Measurements from ENCODE around the gene CAMP. TPM values are rescaled to one million over a fixed set of nuclear protein-coding genes. Genes with fewer than 3 reads are reported as not detected.

CAMP gene
- total and polyA plus RNA-seq, 7 donors: 0.09 to 0.49 TPM; not detected in 5

GRCh38 chr3:48267782-48268181 is 44.5 kb downstream of the CAMP start:
- no peaks in the 10 kb centered on the region for H3K4me1 ChIP-seq
- no peak for ATAC-seq
- no peak overlapping the region for H3K4me3 ChIP-seq
- TF ChIP-seq CTCF (IDR thresholded peaks at IDR 0.05): no peak
- 56 to 72% (median 66%) methylated on average over 2 of the region's 2 CpGs for WGBS, 3 donors
- no peak for DNase-seq
- intact Hi-C loops (cut with DNase I): no loop called here
- H3K27ac ChIP-seq: no peak overlapping the region
- H3K9me3 ChIP-seq: no peaks in the 10 kb centered on the region
- peaks cover 2 to 50% of the 10 kb centered on the region in 2 donors for H3K36me3 ChIP-seq (ENCODE audit: insufficient read depth in 1 of 2, low read depth in 1 of 2)
- H3K27me3 ChIP-seq (ENCODE audit: insufficient read depth in 3 of 3, low read length in 2 of 3): no peaks in the 10 kb centered on the region

GRCh38 chr3:48268381-48268935 is 45.2 kb downstream of the CAMP start:
- H3K27me3 ChIP-seq (ENCODE audit: insufficient read depth in 3 of 3, low read length in 2 of 3): no peaks in the 10 kb centered on the region
- H3K9me3 ChIP-seq: no peaks in the 10 kb centered on the region
- WGBS, 3 donors: 77 to 78% (median 78%) methylated on average over 13 of the region's 13 CpGs
- no peak overlapping the region for H3K4me3 ChIP-seq
- DNase-seq: no peak
- TF ChIP-seq CTCF (IDR thresholded peaks at IDR 0.05): no peak
- no peaks in the 10 kb centered on the region for H3K4me1 ChIP-seq
- H3K27ac ChIP-seq: no peak overlapping the region
- ATAC-seq: no peak
- peaks cover 2 to 43% of the 10 kb centered on the region in 2 donors for H3K36me3 ChIP-seq (ENCODE audit: insufficient read depth in 1 of 2, low read depth in 1 of 2)
- intact Hi-C loops (cut with DNase I): no loop called here

- intact Hi-C loops (cut with DNase I): no loop called here
- WGBS, 3 donors: 73 to 77% (median 75%) methylated on average over 23 of the region's 23 CpGs
- ATAC-seq (no peak), DNase-seq (no peak)
- no peak for TF ChIP-seq CTCF (IDR thresholded peaks at IDR 0.05)
- Histone ChIP-seq H3K27ac (no peak overlapping the region), H3K36me3 (ENCODE audit: insufficient read depth in 1 of 2, low read depth in 1 of 2) (peaks cover 2 to 43% of the 10 kb centered on the region in 2 donors), H3K27me3 (ENCODE audit: insufficient read depth in 3 of 3, low read length in 2 of 3) (no peaks in the 10 kb centered on the region), H3K9me3 (no peaks in the 10 kb centered on the region), H3K4me3 (no peak overlapping the region), H3K4me1 (no peaks in the 10 kb centered on the region)
Measured at GRCh38 chr3:48268936-48269561, 45.8 kb downstream of the CAMP start.

- ATAC-seq: no peak
- H3K4me3 ChIP-seq: no peak overlapping the region
- no peaks in the 10 kb centered on the region for H3K9me3 ChIP-seq
- intact Hi-C loops (cut with DNase I): no loop called here
- H3K36me3 ChIP-seq (ENCODE audit: insufficient read depth in 1 of 2, low read depth in 1 of 2): peaks cover 2 to 43% of the 10 kb centered on the region in 2 donors
- no peak for TF ChIP-seq CTCF (IDR thresholded peaks at IDR 0.05)
- DNase-seq: no peak
- no peaks in the 10 kb centered on the region for H3K4me1 ChIP-seq
- H3K27me3 ChIP-seq (ENCODE audit: insufficient read depth in 3 of 3, low read length in 2 of 3): no peaks in the 10 kb centered on the region
- 80 to 87% (median 82%) methylated on average over 8 of the region's 8 CpGs for WGBS, 3 donors
- H3K27ac ChIP-seq: no peak overlapping the region
Measured at GRCh38 chr3:48269592-48269991, 46.3 kb downstream of the CAMP start.

Data from psoas muscle (tissue), 8 donors.